Measurements from ENCODE around the gene CEMIP.

DNA sequence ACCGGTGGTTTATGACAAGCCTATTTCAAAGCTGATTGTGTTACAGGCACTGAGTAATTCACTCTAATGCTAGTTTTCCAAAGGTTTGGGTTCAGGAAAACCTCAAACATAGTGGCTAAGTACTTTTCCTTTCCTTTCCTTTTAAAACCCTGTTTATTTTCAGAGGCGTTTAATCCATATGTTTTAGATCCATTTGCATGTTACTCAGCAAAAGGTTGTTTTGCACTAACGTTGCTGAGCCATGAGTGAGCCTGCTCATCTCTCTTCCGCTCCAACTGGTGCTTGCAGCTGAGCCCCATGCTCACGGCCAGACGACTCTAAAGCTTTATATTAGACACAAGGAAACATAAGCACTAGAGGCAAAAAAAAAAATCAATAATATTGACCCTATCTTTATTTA is 9.4 kb downstream of the CEMIP start:
- TF ChIP-seq, protein P1, sequence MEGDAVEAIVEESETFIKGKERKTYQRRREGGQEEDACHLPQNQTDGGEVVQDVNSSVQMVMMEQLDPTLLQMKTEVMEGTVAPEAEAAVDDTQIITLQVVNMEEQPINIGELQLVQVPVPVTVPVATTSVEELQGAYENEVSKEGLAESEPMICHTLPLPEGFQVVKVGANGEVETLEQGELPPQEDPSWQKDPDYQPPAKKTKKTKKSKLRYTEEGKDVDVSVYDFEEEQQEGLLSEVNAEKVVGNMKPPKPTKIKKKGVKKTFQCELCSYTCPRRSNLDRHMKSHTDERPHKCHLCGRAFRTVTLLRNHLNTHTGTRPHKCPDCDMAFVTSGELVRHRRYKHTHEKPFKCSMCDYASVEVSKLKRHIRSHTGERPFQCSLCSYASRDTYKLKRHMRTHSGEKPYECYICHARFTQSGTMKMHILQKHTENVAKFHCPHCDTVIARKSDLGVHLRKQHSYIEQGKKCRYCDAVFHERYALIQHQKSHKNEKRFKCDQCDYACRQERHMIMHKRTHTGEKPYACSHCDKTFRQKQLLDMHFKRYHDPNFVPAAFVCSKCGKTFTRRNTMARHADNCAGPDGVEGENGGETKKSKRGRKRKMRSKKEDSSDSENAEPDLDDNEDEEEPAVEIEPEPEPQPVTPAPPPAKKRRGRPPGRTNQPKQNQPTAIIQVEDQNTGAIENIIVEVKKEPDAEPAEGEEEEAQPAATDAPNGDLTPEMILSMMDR (IDR thresholded peaks at IDR 0.05; ENCODE audit: insufficient read depth, low read length, poor library complexity, severe bottlenecking) = no peak
- TF ChIP-seq EZH2phosphoT487 (conservative IDR thresholded peaks at IDR 0.05; ENCODE audit: low read length) = no peak

All from SU-DHL-6 (cell line).